Neuronal stem cell (in vitro differentiated cells): Measurements from ENCODE around the gene LCP1. TPM values are rescaled to one million over a fixed set of nuclear protein-coding genes. Genes with fewer than 3 reads are reported as not detected.
"Not testable (repeated sequence)": the region's sequence is repeated elsewhere in the genome, so short reads cannot be mapped to it uniquely, and the experiment has no call there.

Experiments
- DNase-seq: peaks from one replicate; pipeline ENCODE4 v3.0.0-alpha.2; 2013; ENCODE audit warnings: low spot score
- H2AFZ ChIP-seq: one replicate; pipeline ENCODE4 v1.6.1; 2013; ENCODE audit warnings: mild to moderate bottlenecking, low read length, inconsistent platforms
- H2AK5ac ChIP-seq: 2 replicates; pipeline ENCODE4 v1.6.1; 2013; ENCODE audit warnings: low read depth, mild to moderate bottlenecking, inconsistent platforms, low read length, moderate library complexity, mixed read lengths
- H2BK120ac ChIP-seq: 2 replicates; pipeline ENCODE4 v1.6.1; 2013; ENCODE audit warnings: low read depth, mild to moderate bottlenecking, inconsistent platforms, low read length, moderate library complexity, mixed read lengths
- H2BK12ac ChIP-seq: one replicate; pipeline ENCODE4 v1.6.1; 2013; ENCODE audit warnings: low read length, inconsistent platforms
- H2BK15ac ChIP-seq: 2 replicates; pipeline ENCODE4 v1.6.1; 2013; ENCODE audit warnings: mild to moderate bottlenecking, low read length, inconsistent platforms, mixed read lengths
- H2BK5ac ChIP-seq: one replicate; pipeline ENCODE4 v1.6.1; 2013; ENCODE audit warnings: inconsistent platforms, mild to moderate bottlenecking, low read length, moderate library complexity
- H3K14ac ChIP-seq: one replicate; pipeline ENCODE4 v1.6.1; 2013; ENCODE audit warnings: low read length, inconsistent platforms
- H3K18ac ChIP-seq: 2 replicates; pipeline ENCODE4 v1.6.1; 2013; ENCODE audit warnings: low read length, inconsistent platforms
- H3K23ac ChIP-seq: 2 replicates; pipeline ENCODE4 v1.6.1; 2013; ENCODE audit warnings: low read depth, mild to moderate bottlenecking, mixed read lengths, low read length, inconsistent platforms; ENCODE audit not compliant: poor library complexity
- H3K27ac ChIP-seq: replicated peaks from 3 replicates; pipeline ENCODE4 v1.5.1; 2013; ENCODE audit warnings: low read length, inconsistent platforms
- H3K27me3 ChIP-seq, 3 experiments: 2 replicates each; pipeline ENCODE4 v1.6.1; 2013; ENCODE audit warnings: low read length in 3 of 3, mild to moderate bottlenecking in 2 of 3, inconsistent platforms in 1 of 3, low read depth in 1 of 3, mixed read lengths in 1 of 3, moderate library complexity in 1 of 3; ENCODE audit not compliant: control insufficient read depth in 3 of 3, insufficient read depth in 3 of 3
- H3K36me3 ChIP-seq, 2 donors: replicated peaks in 1 of 2; 2 replicates each; pipeline ENCODE4 v1.6.1; 2013; ENCODE audit warnings: low read length in 2 of 2; ENCODE audit not compliant: control insufficient read depth in 2 of 2, insufficient read depth in 2 of 2
- H3K4ac ChIP-seq: 2 replicates; pipeline ENCODE4 v1.6.1; 2013; ENCODE audit warnings: inconsistent platforms, mild to moderate bottlenecking, low read length, moderate library complexity
- H3K4me1 ChIP-seq, 2 donors: 1 replicate in 1 of 2; 2 replicates in 1 of 2; pipeline ENCODE4 v1.6.1; 2013; ENCODE audit warnings: low read length in 2 of 2, low read depth in 1 of 2; ENCODE audit not compliant: control insufficient read depth in 2 of 2, insufficient read depth in 1 of 2
- H3K4me2 ChIP-seq: one replicate; pipeline ENCODE4 v1.6.1; 2013; ENCODE audit warnings: mild to moderate bottlenecking, low read length, inconsistent platforms; ENCODE audit not compliant: insufficient read depth, poor library complexity, severe bottlenecking
- H3K4me3 ChIP-seq, 2 donors: 2 replicates each; pipeline ENCODE4 v1.5.1; 2013; ENCODE audit warnings: low read length in 2 of 2, mild to moderate bottlenecking in 2 of 2, inconsistent platforms in 1 of 2, moderate library complexity in 1 of 2
- H3K79me1 ChIP-seq: one replicate; pipeline ENCODE4 v1.6.1; 2013; ENCODE audit warnings: low read depth, mild to moderate bottlenecking, inconsistent platforms, low read length, moderate library complexity
- H3K9ac ChIP-seq: one replicate; pipeline ENCODE4 v1.6.1; 2013; ENCODE audit warnings: mild to moderate bottlenecking, low read depth, low read length, inconsistent platforms; ENCODE audit not compliant: poor library complexity
- H3K9me3 ChIP-seq, 2 donors: replicated peaks in 1 of 2; 2 replicates each; pipeline versions ENCODE3 to v1.6.1; 2013; ENCODE audit warnings: low read length in 2 of 2, mild to moderate bottlenecking in 2 of 2, inconsistent platforms in 1 of 2, low read depth in 1 of 2, mixed read lengths in 1 of 2, moderate library complexity in 1 of 2; ENCODE audit not compliant: control insufficient read depth in 2 of 2, insufficient read depth in 1 of 2
- H4K8ac ChIP-seq: one replicate; pipeline ENCODE4 v1.6.1; 2013; ENCODE audit warnings: low read depth, mild to moderate bottlenecking, inconsistent platforms, low read length, moderate library complexity
- H4K91ac ChIP-seq: one replicate; pipeline ENCODE4 v1.6.1; 2013; ENCODE audit warnings: low read length, low read depth, mild to moderate bottlenecking, inconsistent platforms; ENCODE audit not compliant: poor library complexity
- WGBS, 2 donors: extraction: QIAGEN DNeasy Blood & Tissue Kit; methylation state at CpG; one replicate each; pipeline ENCODE4 v1.1.7; 2013; ENCODE audit warnings: missing lambda C conversion rate in 2 of 2, mixed read lengths in 1 of 2; ENCODE audit not compliant: insufficient read length in 2 of 2, insufficient replicate concordance in 1 of 2; ENCODE audit errors: extremely low coverage in 2 of 2; 5-methylcytosine and 5-hydroxymethylcytosine counted together
- polyA plus RNA-seq, 2 experiments: library from polyadenylated mRNA; stranded (reverse); fragments of 200-250 nt; gene quantifications; one replicate each; pipeline ENCODE4 v1.2.3, GENCODE V29; 2013

The LCP1 gene
- polyA plus RNA-seq (2013, experiment 1 of 2), result 0.22 TPM
- polyA plus RNA-seq (2013, experiment 2 of 2), result 0.21 TPM

DNA sequence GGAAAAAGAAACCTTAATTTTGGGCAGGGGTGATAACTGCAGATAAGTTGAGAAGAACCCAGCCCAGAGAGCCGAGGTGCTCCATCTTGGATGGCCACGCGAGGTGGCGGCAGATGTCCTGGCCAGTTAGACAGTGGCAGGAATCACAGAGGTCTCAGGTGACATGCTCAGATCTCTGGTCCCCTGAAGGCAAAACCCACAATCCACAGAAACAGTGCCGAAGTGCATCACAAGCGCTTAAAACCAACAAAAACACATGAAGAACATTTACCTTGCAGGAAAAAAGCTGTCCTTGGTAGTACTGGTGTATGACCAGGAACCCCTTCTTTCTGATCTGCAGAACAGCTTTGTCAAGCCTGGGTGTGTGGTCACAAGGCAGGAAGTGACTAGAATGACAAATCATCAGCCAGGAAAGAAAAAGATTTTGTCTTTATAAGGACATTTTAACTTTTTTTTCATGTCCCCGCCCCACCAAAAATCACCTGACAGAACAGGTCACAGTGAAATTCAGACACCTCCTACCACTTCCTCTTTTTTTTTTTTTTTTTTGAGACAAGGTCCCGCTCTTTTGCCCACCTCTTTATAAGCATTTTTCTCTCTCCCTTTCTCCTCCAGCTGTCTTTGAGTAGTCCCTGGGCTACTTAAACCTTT lies at the start of gene LCP1:
Gene LCP1 (minus strand): TSS at position 338 of the 651 bp plus-strand sequence. CDS start 22,515 bp downstream, outside the sequence.
- H4K91ac ChIP-seq, result no peak within 1 kb of the TSS
- H3K36me3 ChIP-seq, result no peaks in the 10 kb centered on the region
- H3K18ac ChIP-seq, result no peak within 1 kb of the TSS
- H2BK15ac ChIP-seq, result no peak within 1 kb of the TSS
- H3K4ac ChIP-seq, result no peak within 1 kb of the TSS
- H2BK120ac ChIP-seq, result no peak within 1 kb of the TSS
- DNase-seq, result no peak
- H3K9ac ChIP-seq, result no peak within 1 kb of the TSS
- no peak within 1 kb of the TSS for H2BK5ac ChIP-seq
- no peak within 1 kb of the TSS for H3K23ac ChIP-seq
- H3K4me2 ChIP-seq, result no peak within 1 kb of the TSS
- no peaks in the 10 kb centered on the region for H3K79me1 ChIP-seq
- H3K4me3 ChIP-seq, result no peak within 1 kb of the TSS
- no peak within 1 kb of the TSS for H2AFZ ChIP-seq
- no peak within 1 kb of the TSS for H2AK5ac ChIP-seq
- H3K9me3 ChIP-seq, result no peaks in the 10 kb centered on the region
- H3K4me1 ChIP-seq, result no peaks in the 10 kb centered on the region
- WGBS, 2 donors, result no CpG with 5 or more reads among the region's 8 CpGs
- no peaks in the 10 kb centered on the region for H3K27me3 ChIP-seq
- no peak within 1 kb of the TSS for H3K27ac ChIP-seq
- no peak within 1 kb of the TSS for H2BK12ac ChIP-seq
- no peak within 1 kb of the TSS for H3K14ac ChIP-seq
- H4K8ac ChIP-seq, result no peak within 1 kb of the TSS

DNA sequence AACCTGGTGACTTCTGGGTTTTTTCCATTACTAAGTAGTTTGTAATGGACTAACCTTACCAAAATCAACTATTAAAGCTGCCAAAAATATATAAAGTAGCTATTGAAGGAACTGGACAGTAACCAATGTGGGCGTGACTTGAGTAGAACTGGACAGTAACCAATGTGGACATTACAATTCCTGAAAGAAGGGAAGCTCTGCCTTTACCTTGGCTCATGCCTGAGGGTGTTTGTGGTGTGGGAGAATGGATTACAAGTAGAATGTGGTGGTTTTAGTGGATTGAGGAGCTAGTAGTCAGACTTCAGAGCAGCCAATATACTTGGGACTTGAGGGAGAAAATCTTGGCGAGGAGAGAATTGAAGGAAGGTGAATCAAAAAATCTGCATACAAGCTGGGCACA lies 47.3 kb upstream of the LCP1 start:
- no peak for DNase-seq
- H2BK15ac ChIP-seq, result no peak overlapping the region
- no peak overlapping the region for H2AK5ac ChIP-seq
- H2BK12ac ChIP-seq, result no peak overlapping the region
- H3K4me2 ChIP-seq, result no peak overlapping the region
- no peak overlapping the region for H3K27ac ChIP-seq
- peaks cover 0 to 7% of the 10 kb centered on the region in 2 donors for H3K9me3 ChIP-seq
- H2AFZ ChIP-seq, result no peak overlapping the region
- H3K14ac ChIP-seq, result no peak overlapping the region
- H3K79me1 ChIP-seq, result no peaks in the 10 kb centered on the region
- H3K4me1 ChIP-seq, result no peaks in the 10 kb centered on the region
- peaks cover 0 to 3% of the 10 kb centered on the region in 2 donors for H3K36me3 ChIP-seq
- H3K9ac ChIP-seq, result no peak overlapping the region
- no peak overlapping the region for H4K91ac ChIP-seq
- no peak overlapping the region for H3K4me3 ChIP-seq
- H2BK5ac ChIP-seq, result no peak overlapping the region
- H3K23ac ChIP-seq, result no peak overlapping the region
- no peak overlapping the region for H2BK120ac ChIP-seq
- no peak overlapping the region for H4K8ac ChIP-seq
- WGBS, 2 donors, result no CpG with 5 or more reads among the region's 2 CpGs
- peaks cover 0 to 5% (median 0%) of the 10 kb centered on the region in 3 experiments for H3K27me3 ChIP-seq
- H3K18ac ChIP-seq, result no peak overlapping the region
- no peak overlapping the region for H3K4ac ChIP-seq

DNA sequence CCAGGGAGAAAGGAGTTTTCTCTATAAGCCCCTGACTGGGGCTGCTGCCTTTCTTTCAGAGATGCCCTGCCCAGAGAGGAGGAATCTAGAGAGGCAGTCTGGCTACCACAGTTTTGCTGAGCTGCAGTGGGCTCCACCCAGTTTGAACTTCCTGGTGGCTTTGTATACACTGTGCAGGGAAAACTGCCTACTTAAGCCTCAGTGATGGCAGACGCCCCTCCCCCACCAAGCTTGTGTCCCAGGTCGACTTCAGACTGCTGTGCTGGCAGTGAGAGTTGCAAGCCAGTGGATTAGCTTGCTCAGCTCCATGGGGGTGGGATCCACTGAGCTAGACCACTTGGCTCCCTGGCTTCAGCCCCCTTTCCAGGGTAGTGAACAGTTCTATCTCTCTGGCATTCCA lies 38.3 kb upstream of the LCP1 start:
- WGBS, 2 donors, result no CpG with 5 or more reads among the region's 2 CpGs
- H3K4me1 ChIP-seq, H3K18ac ChIP-seq, H3K27ac ChIP-seq, H3K27me3 ChIP-seq, H3K4me3 ChIP-seq, H3K14ac ChIP-seq, H4K91ac ChIP-seq, H4K8ac ChIP-seq, H3K9me3 ChIP-seq, H3K36me3 ChIP-seq, H3K9ac ChIP-seq, H3K79me1 ChIP-seq, H2BK5ac ChIP-seq, H3K23ac ChIP-seq, H2BK15ac ChIP-seq, H3K4me2 ChIP-seq, H2AK5ac ChIP-seq, H2BK12ac ChIP-seq, H2BK120ac ChIP-seq, H3K4ac ChIP-seq, DNase-seq: not testable (repeated sequence)
- peak overlapping the region; percentile 57 for H2AFZ ChIP-seq

GRCh38 chr13:46214741-46215140 lies 32.8 kb upstream of the LCP1 start:
- H3K9ac ChIP-seq, DNase-seq, H2AK5ac ChIP-seq, H3K4me2 ChIP-seq, H3K23ac ChIP-seq, H3K18ac ChIP-seq, H2BK15ac ChIP-seq, H3K4me1 ChIP-seq, H2BK120ac ChIP-seq, H3K4me3 ChIP-seq, H2BK12ac ChIP-seq, H3K27ac ChIP-seq, H3K36me3 ChIP-seq, H3K14ac ChIP-seq, H3K79me1 ChIP-seq, H4K91ac ChIP-seq, H2BK5ac ChIP-seq, H2AFZ ChIP-seq, H3K4ac ChIP-seq, H3K9me3 ChIP-seq, H4K8ac ChIP-seq: not testable (repeated sequence)
- H3K27me3 ChIP-seq, result peaks cover 0 to 18% (median 0%) of the 10 kb centered on the region in 3 experiments
- no CpG with 5 or more reads among the region's 1 CpG for WGBS, 2 donors
